K562 (cell line): ENCODE results near the gene PTCH2. TPM values are rescaled to one million over a fixed set of nuclear protein-coding genes. Genes with fewer than 3 reads are reported as not detected.

Source experiments
- ATAC-seq: fragments of 200-7000 bp; cut with Tn5 transposase; 3 replicates; pipeline ENCODE4 v1.9.1; 2020; ENCODE audit warnings: moderate library complexity
- BruUV-seq: library from RNA; stranded (reverse); fragments of 400-500 nt; replicated peaks from 2 replicates; lab custom pipeline; 2021; lab: Mats Ljungman, UMichigan
- CTCF ChIA-PET: fragments of 300-600 bp; formaldehyde crosslinking; extraction: SDS; loops from one replicate; lab custom pipeline; 2021; ENCODE audit warnings: low intra/inter-chr PET ratio; lab: Yijun Ruan, JAX
- POLR2A ChIA-PET: fragments of 300-600, 350-650 bp; sonication (Branson Sonifier 250); formaldehyde crosslinking; extraction: SDS; loops from one replicate; lab custom pipeline; 2021; ENCODE audit warnings: antibody characterized with exemption, inconsistent platforms; lab: Yijun Ruan, JAX
- DNase-seq, 4 experiments: peaks; one replicate each; pipeline versions ENCODE4 v3.0.0 to v3.0.0-alpha.2; 2011 to 2018; ENCODE audit warnings: low spot score in 3 of 4, mixed read lengths in 3 of 4; ENCODE audit errors: extremely low read depth in 1 of 4
- FAIRE-seq: peaks from 2 replicates; lab custom pipeline; 2011; peaks lifted over from hg19 to GRCh38; lab: Jason Lieb, UNC
- H2AFZ ChIP-seq: 2 replicates; pipeline ENCODE4 v1.6.0; 2011; ENCODE audit warnings: low read depth, low read length, control low read depth, inconsistent platforms
- H3K27ac ChIP-seq: fragments of 200-600 bp; 3 replicates; pipeline ENCODE4 v1.8.0; 2011; ENCODE audit warnings: low read depth, mild to moderate bottlenecking, control low read depth, inconsistent platforms, low read length, moderate library complexity, mixed read lengths; ENCODE audit errors: extremely low read depth
- H3K27me3 ChIP-seq, 2 experiments: fragments of 300-600 bp in 1 of 2; 2 replicates in 1 of 2; 3 replicates in 1 of 2; pipeline versions ENCODE4 v1.6.0 to v1.8.0; 2011; ENCODE audit warnings: inconsistent platforms in 2 of 2, low read length in 2 of 2, mild to moderate bottlenecking in 1 of 2, mixed read lengths in 1 of 2, moderate library complexity in 1 of 2; ENCODE audit not compliant: control insufficient read depth in 2 of 2, insufficient read depth in 2 of 2
- H3K36me3 ChIP-seq: fragments of 300-600 bp; 3 replicates; pipeline ENCODE4 v1.8.0; 2011; ENCODE audit warnings: mild to moderate bottlenecking, low read length, inconsistent platforms; ENCODE audit not compliant: control insufficient read depth, insufficient read depth
- H3K4me1 ChIP-seq, 2 experiments: fragments of 200-600 bp in 1 of 2; replicated peaks in 1 of 2; 2 replicates in 1 of 2; 3 replicates in 1 of 2; pipeline versions ENCODE4 v1.5.1 to v1.8.0; 2011; ENCODE audit warnings: inconsistent platforms in 2 of 2, low read length in 2 of 2, mild to moderate bottlenecking in 1 of 2, mixed read lengths in 1 of 2, moderate library complexity in 1 of 2; ENCODE audit not compliant: control insufficient read depth in 2 of 2, insufficient read depth in 2 of 2
- H3K4me2 ChIP-seq: 2 replicates; pipeline ENCODE4 v1.6.1; 2011; ENCODE audit warnings: low read length, control low read depth, inconsistent platforms, mixed read lengths; ENCODE audit not compliant: insufficient read depth
- H3K4me3 ChIP-seq: fragments of 200-600 bp; sonication (generic), shearing (Covaris generic); 2 replicates; pipeline ENCODE4 v1.5.1; 2016; ENCODE audit warnings: control low read depth, inconsistent platforms
- H3K79me2 ChIP-seq: fragments of 200-600 bp; 3 replicates; pipeline ENCODE4 v1.8.0; 2011; ENCODE audit warnings: low read length, inconsistent platforms; ENCODE audit not compliant: control insufficient read depth, insufficient read depth
- H3K9ac ChIP-seq, 2 experiments: 2 replicates each; pipeline versions ENCODE4 v1.6.0 to v1.6.1; 2011; ENCODE audit warnings: low read depth in 2 of 2, low read length in 2 of 2, control low read depth in 1 of 2, inconsistent platforms in 1 of 2, mild to moderate bottlenecking in 1 of 2, mixed read lengths in 1 of 2; ENCODE audit not compliant: insufficient read depth in 1 of 2
- H3K9me1 ChIP-seq: one replicate; pipeline ENCODE4 v1.6.0; 2011; ENCODE audit warnings: inconsistent platforms, mild to moderate bottlenecking, low read length, moderate library complexity; ENCODE audit not compliant: control insufficient read depth, insufficient read depth
- H3K9me3 ChIP-seq: replicated peaks from 2 replicates; pipeline ENCODE4 v1.5.1; 2011; ENCODE audit warnings: low read depth, low read length, inconsistent platforms; ENCODE audit not compliant: control insufficient read depth, insufficient read depth
- H4K20me1 ChIP-seq: replicated peaks from 2 replicates; pipeline ENCODE4 v1.6.1; 2011; ENCODE audit warnings: low read length, inconsistent platforms, mixed read lengths; ENCODE audit not compliant: control insufficient read depth, insufficient read depth
- BRF1 ChIP-seq: IDR thresholded peaks from 3 replicates; pipeline ENCODE4 v1.6.1; 2011; ENCODE audit warnings: borderline replicate concordance, mild to moderate bottlenecking; ENCODE audit not compliant: insufficient read length; ENCODE audit errors: extremely low read depth
- DMBX1 ChIP-seq: fragments of 250-450 bp; sonication (Bioruptor Pico); IDR thresholded peaks from 2 replicates; pipeline ENCODE4 v1.8.0; 2022; ENCODE audit warnings: inconsistent platforms, mild to moderate bottlenecking, moderate library complexity, borderline replicate concordance
- HLTF ChIP-seq: fragments of 450-650 bp; IDR thresholded peaks from 2 replicates; pipeline ENCODE4 v1.6.1; 2016
- HMGN3 ChIP-seq: IDR thresholded peaks from 2 replicates; pipeline ENCODE4 v1.6.1; 2011; ENCODE audit warnings: borderline replicate concordance, low read depth, mild to moderate bottlenecking, mixed read lengths, low read length; ENCODE audit not compliant: insufficient read length; ENCODE audit errors: extremely low read depth
- KLF10 ChIP-seq: fragments of 250-450 bp; sonication (Bioruptor Pico); IDR thresholded peaks from 2 replicates; pipeline ENCODE4 v1.6.1; 2021; ENCODE audit warnings: matching md5 sums
- MECOM ChIP-seq: fragments of 250-450 bp; sonication (Bioruptor Pico); IDR thresholded peaks from 2 replicates; pipeline ENCODE4 v1.8.0; 2022; ENCODE audit warnings: inconsistent platforms
- PML ChIP-seq: IDR thresholded peaks from 2 replicates; pipeline ENCODE4 v1.6.1; 2012; ENCODE audit warnings: low read length, inconsistent platforms
- SRSF1 ChIP-seq: fragments of 200-400 bp; formaldehyde crosslinking; IDR thresholded peaks from 2 replicates; pipeline ENCODE4 v1.6.1; 2017; ENCODE audit warnings: mild to moderate bottlenecking, low read depth, low read length, moderate library complexity
- TEAD1 ChIP-seq, 2 experiments: fragments of 450-650 bp in 1 of 2; sonication (generic) in 1 of 2; formaldehyde crosslinking; IDR thresholded peaks; 2 replicates each; pipeline versions ENCODE4 v1.4.0 to v1.8.0; 2020 to 2022; ENCODE audit warnings: mild to moderate bottlenecking in 2 of 2, missing genetic modification reagents in 1 of 2
- TEAD4 ChIP-seq, 2 experiments: sonication (generic) in 1 of 2; formaldehyde crosslinking in 1 of 2; IDR thresholded peaks; 2 replicates each; pipeline versions ENCODE4 v1.6.1 to v1.8.0; 2012 to 2022; ENCODE audit warnings: borderline replicate concordance in 1 of 2, inconsistent platforms in 1 of 2, low read length in 1 of 2, mild to moderate bottlenecking in 1 of 2, missing genetic modification reagents in 1 of 2
- VEZF1 ChIP-seq: fragments of 200-800 bp; sonication (Bioruptor generic); IDR thresholded peaks from 2 replicates; pipeline ENCODE4 v1.6.1; 2017; ENCODE audit warnings: missing genetic modification characterization, missing compliant biosample characterization
- ZNF740 ChIP-seq, 3 experiments: fragments of 200-800 bp in 1 of 3; sonication (Bioruptor generic) in 1 of 3; sonication (generic) in 1 of 3; formaldehyde crosslinking in 1 of 3; IDR thresholded peaks; 2 replicates each; pipeline versions ENCODE4 v1.6.1 to v1.8.0; 2016 to 2022; ENCODE audit warnings: mild to moderate bottlenecking in 2 of 3, missing compliant biosample characterization in 2 of 3, missing genetic modification characterization in 2 of 3, missing genetic modification reagents in 1 of 3
- WGBS: fragments of 100-300 bp; shearing (Covaris generic); methylation state at CpG from one replicate; pipeline ENCODE4 v1.1.6; 2016; ENCODE audit warnings: low coverage, mixed read lengths; ENCODE audit not compliant: insufficient coverage; ENCODE audit errors: missing lambda C conversion rate; 5-methylcytosine and 5-hydroxymethylcytosine counted together
- in situ Hi-C: fragments of 300-500 bp; cut with MboI; formaldehyde crosslinking; loops from 4 replicates; pipeline ENCODE4 v1.15.0; 2018; ENCODE audit warnings: inconsistent platforms, mixed read lengths
- intact Hi-C: fragments of 100-400 bp; cut with micrococcal nuclease; formaldehyde crosslinking; loops from 2 replicates; pipeline ENCODE4 v1.14.2; 2022
- polyA plus RNA-seq, 8 experiments: library from polyadenylated mRNA; depleted of rRNA in 4 of 8; stranded (reverse) in 5 of 8; unstranded in 3 of 8; fragments of >200 nt; fragmentation: Nextera tagmentation in 2 of 8; fragmentation: Illumina TruSeq in 1 of 8; extraction: Ambion mirVana in 2 of 8; extraction: Trizol in 1 of 8; gene quantifications; 2 replicates each; pipeline versions ENCODE4 v1.2.1 to v1.2.3, GENCODE V29; 2011 to 2014; ENCODE audit warnings: inconsistent platforms in 1 of 8, missing spikeins in 1 of 8
- total RNA-seq, 7 experiments: library from RNA; depleted of rRNA in 6 of 7; stranded (reverse); fragments of >200 nt in 6 of 7; fragmentation: Illumina TruSeq in 2 of 7; extraction: Trizol in 2 of 7; gene quantifications; 2 replicates each; pipeline versions ENCODE4 v1.2.1 to v1.2.3, GENCODE V29; 2011 to 2021; ENCODE audit warnings: low replicate concordance in 1 of 7
- TF ChIP-seq, protein P1 (sequence below), 2 experiments: fragments of 450-650 bp in 1 of 2; sonication (generic) in 1 of 2; formaldehyde crosslinking in 1 of 2; IDR thresholded peaks in 1 of 2; conservative IDR thresholded peaks in 1 of 2; 2 replicates each; pipeline versions ENCODE4 v1.6.1 to v1.8.1; 2016 to 2023; ENCODE audit warnings: mild to moderate bottlenecking in 2 of 2, moderate library complexity in 2 of 2, inconsistent platforms in 1 of 2, missing genetic modification reagents in 1 of 2

PTCH2 gene
- total and polyA plus RNA-seq, 9 of the 15 experiments (the other 6 are each of a cell fraction or from before 2014, with no cell fraction given) = 0.15 to 27.3 (median 0.48) TPM; not detected in 1

GRCh38 chr1:44808938-44809917 is 33.8 kb downstream of the PTCH2 start:
- Histone ChIP-seq H3K4me1 (peaks cover 59 to 73% of the 10 kb centered on the region in 2 experiments), H3K4me3 (peak overlapping the region; percentile 30), H3K9me1 (peaks cover 6% of the 10 kb centered on the region), H3K36me3 (peaks cover 26% of the 10 kb centered on the region; the same call in 2 of the 3 replicates), H3K27ac (peak overlapping the region; percentile 100), H3K9me3 (no peaks in the 10 kb centered on the region), H3K79me2 (peaks cover 14% of the 10 kb centered on the region; the same call in 1 of the 3 replicates), H4K20me1 (no peaks in the 10 kb centered on the region), H3K4me2 (peak overlapping the region; percentile 80), H3K9ac (peak overlapping the region; percentile 86 to 92), H3K27me3 (no peaks in the 10 kb centered on the region), H2AFZ (peak overlapping the region; percentile 96)
- TSS peak; percentile 0 for BruUV-seq
- CTCF ChIA-PET = no interaction called here
- DNase-seq = peak in 3 of 4 experiments; percentile 36 to 72 (median 56)
- ATAC-seq = no peak
- POLR2A ChIA-PET = interaction anchor here (0.6 to 16.9 kb wide), 20 partner anchors 9 to 534 kb away, joined by 3 to 594 read pairs (median 5); partner anchors contain the start of genes BEST4, HECTD3, PLK3 and RNU5D-1
- intact Hi-C loops (loop anchor here (10.0 kb wide), 1 partner anchor 174 kb away; no protein-coding TSS in a partner anchor), in situ Hi-C loops (loop anchor here (10.0 kb wide), 1 partner anchor 686 kb away; the partner anchor contains the start of gene TESK2)
- 43% methylated on average over 6 of the region's 6 CpGs for WGBS
- FAIRE-seq = peak; percentile 78
- TF ChIP-seq KLF10 (no peak), TEAD4 (IDR thresholded peaks at IDR 0.05; ENCODE audit: low read length) (no peak), TEAD4 (CRISPR knock-in tag; IDR thresholded peaks at IDR 0.05; ENCODE audit: borderline replicate concordance) (no peak), PML (no peak), MECOM (no peak), DMBX1 (CRISPR knock-in tag) (0 out of 2 replicates have a peak, but pooled peaks have one; percentile 33), SRSF1 (no peak), VEZF1 (CRISPR knock-in tag) (no peak; the same call in 1 of the 2 replicates), ZNF740 (CRISPR knock-in tag; IDR thresholded peaks at IDR 0.05) (peak; percentile 67; the same call in 1 of the 2 replicates), ZNF740 (tag; IDR thresholded peaks at IDR 0.05) (0 out of 4 replicates have a peak, but pooled peaks of 1 of the 2 experiments have one; percentile 12), BRF1 (no peak), HMGN3 (no peak), TEAD1 (CRISPR knock-in tag; IDR thresholded peaks at IDR 0.05) (no peak), HLTF (no peak)
- TF ChIP-seq, protein P1, sequence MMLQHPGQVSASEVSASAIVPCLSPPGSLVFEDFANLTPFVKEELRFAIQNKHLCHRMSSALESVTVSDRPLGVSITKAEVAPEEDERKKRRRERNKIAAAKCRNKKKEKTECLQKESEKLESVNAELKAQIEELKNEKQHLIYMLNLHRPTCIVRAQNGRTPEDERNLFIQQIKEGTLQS (IDR thresholded peaks at IDR 0.05) = no peak
- TF ChIP-seq, protein P1 (CRISPR knock-in tag; conservative IDR thresholded peaks at IDR 0.05) = 0 out of 2 replicates have a peak, but pooled peaks have one; percentile 16
